Forelimb muscle (tissue), 1 donor: ENCODE results near the gene AKAP6. TPM values are rescaled to one million over a fixed set of nuclear protein-coding genes. Genes with fewer than 3 reads are reported as not detected.

Experiments used
- DNase-seq: peaks from one replicate; pipeline ENCODE4 v3.0.0-alpha.2; 2013; ENCODE audit warnings: low read depth
- polyA plus RNA-seq: library from polyadenylated mRNA; unstranded; fragments of 120-200 nt; gene quantifications from one replicate; pipeline ENCODE4 v1.2.1, GENCODE V29; 2013; ENCODE audit not compliant: insufficient read length

AKAP6 gene
- polyA plus RNA-seq, 1 donor: 64.6 TPM

DNA sequence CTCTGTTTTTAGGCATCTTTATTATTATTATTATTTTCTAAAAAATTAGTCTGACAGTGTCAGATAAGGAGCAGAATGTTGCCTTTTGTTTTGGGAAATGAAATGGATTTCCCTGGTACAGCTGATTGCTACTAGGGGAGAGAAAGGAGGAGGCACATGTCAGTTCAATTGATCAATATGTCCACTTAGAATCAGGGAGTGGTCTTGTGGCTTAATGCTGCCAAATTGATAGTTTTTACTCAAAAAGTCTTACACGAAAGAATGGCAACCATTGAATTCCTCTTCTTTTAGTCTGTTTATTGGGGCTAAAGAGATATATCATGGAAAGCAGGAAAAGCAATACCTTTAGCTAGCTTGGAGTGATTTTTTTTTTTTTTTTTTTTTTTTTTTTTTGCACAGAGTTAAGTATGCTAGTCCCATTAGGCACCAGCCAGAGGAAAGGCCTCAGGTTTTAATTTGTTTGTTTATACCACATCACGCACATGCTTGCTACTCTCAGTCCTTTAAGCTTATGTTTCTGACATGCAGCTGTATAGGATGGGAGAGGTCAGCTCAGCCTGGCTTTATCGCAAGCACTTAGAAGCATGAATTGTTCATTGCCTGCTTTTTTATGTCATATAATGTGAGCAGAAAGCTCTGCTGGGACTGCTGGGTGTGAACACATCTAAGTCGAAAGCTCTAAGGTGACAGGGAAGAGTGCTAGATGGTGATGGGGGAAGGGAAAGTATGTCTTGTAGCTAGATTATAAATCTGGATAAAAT lies 1.4 kb downstream of the AKAP6 start:
- DNase-seq: no peak

DNA sequence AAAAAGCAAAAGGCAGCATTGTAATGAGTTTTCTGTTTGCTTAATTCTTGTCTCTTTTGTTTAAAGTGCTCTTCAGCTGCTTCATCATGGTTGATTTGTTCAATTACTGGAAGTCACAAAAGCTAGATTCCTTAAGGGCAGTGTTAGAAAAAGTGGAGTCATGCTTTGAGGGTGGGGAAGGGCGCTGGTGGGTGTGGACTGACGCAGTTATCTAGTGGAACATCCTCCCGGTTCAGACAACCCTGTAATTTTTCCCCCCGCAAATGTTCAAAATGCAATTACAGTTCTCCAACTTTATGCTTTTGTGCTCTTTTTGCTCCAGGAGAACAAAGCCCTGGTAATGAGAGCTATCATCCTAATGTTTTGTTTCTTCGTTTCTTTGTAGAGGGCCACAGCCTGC lies 2.1 kb downstream of the AKAP6 start:
- DNase-seq: no peak

DNA sequence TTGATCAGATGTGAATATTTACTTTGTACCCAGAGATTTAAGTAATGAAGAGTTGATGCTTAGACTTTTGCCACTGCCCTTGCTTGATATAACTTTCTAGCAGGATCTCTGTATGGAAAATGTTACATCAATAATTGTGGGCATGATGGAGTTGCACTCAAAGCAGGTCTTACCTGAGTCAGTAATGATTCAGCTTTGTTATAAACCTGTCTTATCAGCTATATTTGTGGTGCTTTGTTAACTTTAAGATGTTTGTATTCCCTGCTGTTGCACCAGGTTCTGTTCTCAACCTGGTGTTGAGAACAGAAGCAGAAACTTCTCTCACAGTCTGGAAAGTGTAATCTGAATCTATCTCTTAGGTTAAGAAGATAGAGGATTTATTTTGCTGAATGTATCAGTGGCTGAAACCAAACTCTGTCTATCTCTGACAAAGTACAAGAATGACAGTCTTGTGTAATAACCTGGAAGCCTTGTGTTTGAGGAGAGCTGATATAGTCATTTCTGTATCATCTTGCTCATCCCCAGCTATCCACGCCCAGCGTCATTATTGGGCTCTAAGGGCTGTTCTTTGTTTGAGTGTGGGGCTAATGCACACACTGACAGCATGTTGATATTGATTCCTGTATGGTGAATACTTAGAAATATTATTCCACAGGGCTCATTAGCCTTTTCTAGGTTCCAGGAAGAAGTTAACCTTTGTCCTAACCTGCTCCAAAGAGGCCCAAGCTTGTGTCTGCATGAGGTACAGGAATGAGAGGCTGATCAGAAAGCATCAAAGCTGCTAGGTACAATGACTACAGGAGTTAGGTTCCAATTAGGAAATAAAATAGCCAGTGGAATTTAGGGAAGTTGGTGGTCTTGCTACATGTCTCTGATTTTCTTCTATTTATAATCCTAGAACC lies 3.6 kb downstream of the AKAP6 start:
- DNase-seq: no peak

DNA sequence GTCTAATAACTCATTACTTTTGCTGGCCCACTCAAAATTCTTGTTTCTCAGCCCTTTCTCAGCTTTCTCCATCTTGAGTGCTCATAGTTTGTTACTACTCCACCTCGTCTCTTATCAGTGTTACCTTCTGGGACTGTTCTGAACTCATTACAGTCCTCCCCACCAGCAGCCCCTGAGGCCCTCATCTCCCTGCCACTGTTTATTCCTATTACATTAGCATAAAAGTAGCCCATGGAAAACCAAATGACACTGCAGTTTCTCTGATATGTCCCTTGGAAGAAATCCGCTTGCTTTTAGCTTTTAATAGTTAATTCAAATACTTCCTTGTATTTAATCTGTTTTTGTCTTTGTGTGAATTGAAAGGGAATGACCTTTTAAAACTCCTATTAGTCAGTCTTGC lies 7.6 kb downstream of the AKAP6 start:
- DNase-seq: no peak

DNA sequence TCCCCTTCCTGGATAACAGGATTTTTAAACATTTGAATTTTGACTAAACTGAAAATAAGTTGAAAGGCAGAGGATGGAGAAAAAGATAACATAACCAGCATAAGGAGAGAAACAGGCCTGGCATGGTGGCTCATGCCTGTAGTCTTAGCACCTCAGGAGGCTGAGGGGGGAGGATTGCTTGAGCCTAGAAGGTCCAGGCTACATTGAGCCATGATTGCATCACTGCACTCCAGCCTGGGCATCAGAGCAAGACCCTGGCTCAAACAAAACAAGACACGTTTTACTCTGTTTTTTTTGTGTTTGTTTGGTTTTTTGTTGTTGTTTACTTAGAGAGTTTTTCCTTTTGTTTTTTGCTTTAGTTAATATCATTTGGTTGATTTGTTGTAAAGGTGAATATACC lies 8.7 kb downstream of the AKAP6 start:
- no peak for DNase-seq

DNA sequence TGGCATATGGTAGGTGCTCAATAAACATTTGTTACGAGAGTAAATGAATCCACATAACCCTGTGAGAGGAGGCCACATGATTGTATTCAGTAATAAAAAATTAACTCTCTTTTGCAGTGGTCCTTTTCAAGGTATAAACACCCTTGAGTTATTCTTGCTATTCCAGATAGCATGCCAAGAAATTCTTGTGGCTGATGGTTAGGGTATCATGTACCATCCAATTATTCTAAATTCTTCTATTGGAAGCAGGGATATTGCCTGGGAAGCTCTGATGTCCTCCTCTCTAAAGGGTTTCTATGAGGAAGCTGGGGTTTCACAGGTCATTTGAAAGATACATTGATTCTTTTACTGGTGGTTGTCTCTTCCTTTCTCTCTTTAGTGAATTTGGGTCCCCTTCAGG lies 10.1 kb downstream of the AKAP6 start:
- no peak for DNase-seq

DNA sequence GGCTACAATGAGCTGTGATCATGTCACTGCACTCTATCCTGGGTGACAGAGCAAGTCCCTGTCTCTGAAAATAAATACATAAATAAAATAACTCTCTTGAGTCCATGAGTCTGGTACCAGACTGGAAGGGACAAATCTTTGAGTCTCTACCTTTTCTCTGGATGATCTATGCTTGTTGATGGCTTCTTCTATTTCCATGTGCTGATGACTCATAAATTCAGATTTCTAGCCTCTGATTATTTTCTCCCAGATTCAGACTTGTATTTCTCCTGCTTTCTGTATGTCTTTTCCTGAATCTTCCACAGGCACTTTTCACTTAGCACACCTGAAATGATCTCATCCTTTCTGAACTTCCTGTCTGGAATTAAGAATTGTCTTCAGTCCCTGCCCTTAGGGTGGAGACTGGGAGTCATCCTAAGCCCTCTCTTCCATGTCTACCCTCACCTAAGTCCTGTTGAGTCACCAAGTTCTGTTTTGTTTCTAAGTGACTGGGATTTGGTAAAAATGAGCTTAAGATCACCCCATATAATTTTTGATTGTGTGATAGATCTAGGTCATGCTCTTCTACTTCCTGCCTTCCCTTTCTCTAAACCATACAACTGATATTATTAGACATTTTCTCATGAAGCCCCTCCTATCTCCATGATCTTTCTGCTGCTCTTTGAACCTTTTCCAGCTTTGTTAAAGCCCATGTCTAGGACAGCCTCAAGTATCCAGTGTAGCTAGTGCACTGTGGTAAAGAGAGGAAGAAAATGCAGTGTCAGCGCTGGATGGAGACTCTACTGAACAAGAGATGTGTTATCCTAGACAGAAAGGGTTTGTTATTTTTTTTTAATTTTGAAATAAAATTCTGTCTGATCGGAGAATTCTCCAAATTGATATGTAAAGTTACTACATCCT lies 13.1 kb downstream of the AKAP6 start:
- no peak for DNase-seq

DNA sequence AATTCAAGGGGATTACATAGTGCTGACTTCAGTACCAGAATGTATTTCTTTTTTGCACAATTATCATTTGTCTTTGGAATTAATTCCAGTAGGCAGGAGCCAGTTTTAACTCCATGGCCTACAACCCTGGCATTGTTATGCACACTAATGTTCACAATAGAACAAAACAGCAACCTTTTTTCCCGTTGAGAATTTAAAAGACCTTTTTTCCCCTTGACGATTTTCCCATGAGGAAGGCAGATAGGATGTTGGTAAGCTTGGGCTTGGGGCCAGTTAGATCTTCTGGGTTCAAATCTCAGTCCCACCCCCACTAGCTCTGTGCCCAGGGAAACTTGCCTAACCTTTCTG lies 13.7 kb downstream of the AKAP6 start:
- no peak for DNase-seq

DNA sequence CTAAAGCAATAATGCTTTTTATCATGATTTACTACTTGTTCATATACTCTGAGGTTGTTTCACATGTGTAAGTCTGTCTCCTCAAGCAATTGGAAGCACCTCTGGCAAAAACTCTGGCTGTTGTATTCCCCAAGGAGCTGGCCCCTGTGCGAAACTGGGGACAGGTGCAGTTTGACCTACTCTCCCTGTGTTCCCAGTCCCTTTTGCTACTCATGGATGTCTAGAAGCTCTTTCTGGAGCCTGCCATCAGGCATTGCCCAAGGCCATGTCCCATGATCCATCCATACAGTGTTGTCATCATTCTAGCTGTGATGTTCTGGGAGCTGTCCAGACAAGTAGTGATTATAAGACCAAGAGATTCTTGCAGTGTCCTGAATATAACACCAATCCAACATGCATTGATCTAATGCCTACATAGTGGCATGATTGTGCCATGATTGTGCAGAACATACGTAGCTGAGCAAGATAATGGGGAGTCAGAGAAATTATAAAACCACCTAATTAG lies 14.9 kb downstream of the AKAP6 start:
- DNase-seq: no peak

DNA sequence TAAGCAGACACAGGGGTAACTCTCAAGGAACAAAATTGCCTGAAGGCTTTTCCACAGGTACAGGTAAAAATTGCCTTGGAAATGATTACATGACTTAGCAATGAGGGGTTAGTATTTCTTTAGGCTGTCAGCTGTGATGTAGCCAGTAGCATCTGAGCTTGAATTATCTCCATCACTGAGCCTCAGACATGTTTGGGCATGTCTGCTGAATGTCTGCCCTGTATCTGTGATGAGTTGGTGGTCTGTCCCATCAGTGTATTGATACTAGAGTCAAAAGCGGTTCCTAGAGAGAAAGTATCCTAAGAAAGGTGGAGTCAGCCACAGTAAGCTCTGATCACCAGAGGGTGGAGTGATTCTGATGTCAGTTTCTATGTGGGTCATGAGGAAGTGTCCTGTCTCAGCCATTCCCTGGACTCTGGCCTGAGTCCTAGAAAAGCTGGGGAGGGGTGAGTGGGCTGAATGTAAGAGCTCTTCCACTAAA lies 16.3 kb downstream of the AKAP6 start:
- no peak for DNase-seq

DNA sequence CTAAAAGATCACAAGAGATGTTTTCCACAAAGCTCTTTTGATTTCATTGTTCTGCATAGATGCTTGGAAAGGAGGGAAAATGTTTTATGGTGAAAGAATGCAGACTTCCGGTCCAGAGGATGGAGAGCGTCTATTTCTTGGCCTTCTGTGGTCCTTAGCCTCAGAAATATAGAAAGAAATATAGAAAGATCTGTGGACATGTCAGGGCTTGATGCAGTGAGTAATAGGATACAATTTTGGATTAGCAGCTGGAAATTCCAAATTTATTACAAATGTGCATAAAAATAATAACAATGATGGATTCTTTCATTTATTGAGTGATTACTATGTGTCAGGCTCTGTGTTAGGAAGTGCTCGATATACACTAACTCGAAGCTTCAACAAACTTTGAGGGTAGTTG lies 20.2 kb downstream of the AKAP6 start:
- no peak for DNase-seq

DNA sequence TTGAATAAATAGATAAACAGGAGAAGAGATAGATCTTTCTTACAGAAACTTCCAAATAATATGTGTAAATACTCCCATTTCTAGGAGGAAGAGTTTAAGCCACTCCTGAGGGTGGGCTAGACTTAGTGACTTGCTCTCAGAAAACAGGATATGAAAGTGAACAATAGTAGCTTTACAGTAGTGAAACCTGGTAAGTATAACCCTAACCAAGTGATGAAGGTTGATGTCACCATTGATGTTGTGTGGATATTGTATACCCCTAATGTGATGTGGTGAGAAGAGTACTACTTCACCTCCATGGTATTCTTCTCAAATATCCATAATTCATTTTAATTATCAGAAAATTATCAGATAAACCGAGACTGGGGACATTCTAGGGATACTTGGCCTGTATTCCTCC lies 20.9 kb downstream of the AKAP6 start:
- DNase-seq: no peak

DNA sequence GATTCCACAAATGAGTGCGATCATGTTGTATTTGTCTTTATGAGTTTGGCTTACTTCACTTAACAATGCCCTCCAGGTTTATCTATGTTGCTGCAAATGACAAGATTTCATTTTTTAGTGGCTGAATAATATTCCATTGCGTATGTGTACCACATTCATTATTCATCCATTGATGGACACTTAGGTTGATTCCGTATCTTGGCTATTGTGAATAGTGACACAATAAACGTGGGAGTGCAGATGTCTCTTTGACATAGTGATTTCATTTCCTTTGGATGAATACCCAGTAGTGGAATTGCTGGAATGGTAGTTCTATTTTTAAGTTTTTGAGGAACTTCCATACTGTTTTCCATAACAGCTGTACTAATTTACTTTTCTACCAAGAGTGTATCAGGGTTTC lies 23.5 kb downstream of the AKAP6 start:
- DNase-seq: no peak

DNA sequence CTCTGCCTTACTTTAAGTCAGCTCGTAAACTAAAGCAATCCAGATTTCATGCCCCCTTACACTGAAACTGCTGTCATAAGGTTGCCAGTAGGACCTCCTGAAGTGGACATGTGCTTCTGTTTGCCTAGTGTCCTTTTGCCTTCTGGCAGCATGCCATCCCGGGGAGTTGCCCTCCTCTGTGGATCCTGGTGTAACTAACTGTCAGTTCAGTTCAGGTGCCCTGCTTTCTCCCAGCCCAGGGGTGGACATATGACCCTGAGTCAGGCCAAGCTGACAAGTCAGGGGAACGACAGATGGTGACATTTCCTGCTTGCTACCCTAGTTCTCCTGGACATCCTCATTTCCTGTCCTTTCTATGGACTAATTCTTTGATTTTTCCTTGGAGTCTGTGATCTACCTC lies 25.6 kb downstream of the AKAP6 start:
- no peak for DNase-seq

DNA sequence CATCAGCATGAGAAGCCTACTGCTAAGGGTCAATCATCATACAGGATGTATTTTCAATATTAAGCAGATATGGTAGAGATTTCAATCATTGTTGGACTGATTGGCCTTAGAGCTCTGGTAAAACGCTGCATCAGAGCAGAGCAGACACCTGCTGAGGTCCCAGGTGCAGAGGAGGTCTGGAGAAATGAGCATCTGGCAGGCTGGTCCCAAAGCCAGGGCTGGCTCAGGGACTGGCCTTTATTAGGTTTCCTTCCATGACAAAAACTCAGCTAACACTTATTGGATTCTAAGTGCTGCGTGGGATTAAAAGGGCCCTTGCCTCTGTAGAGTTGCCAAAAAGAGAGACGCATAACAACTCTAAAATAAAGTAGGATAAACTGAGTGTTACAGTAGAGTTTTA lies 29.7 kb downstream of the AKAP6 start:
- no peak for DNase-seq

DNA sequence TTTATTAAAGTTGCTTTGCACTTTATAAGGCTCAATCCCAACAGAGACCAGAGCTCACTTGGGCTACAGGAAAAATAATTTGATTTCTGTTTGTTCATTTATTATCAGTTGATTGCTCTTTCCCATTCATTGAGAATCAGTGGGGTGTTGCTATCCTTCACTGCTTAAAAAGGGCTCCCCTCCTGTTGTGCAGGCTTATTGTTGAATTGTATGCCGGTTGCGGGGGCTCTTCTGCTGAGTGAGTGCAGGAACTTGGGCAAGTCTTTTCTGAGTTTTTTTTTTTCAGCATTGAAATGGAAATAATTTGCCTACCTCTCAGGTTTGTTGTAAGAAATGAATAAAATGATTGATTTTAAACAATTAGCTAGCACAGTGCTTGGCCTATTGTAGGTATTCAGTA lies 32.6 kb downstream of the AKAP6 start:
- DNase-seq: no peak

DNA sequence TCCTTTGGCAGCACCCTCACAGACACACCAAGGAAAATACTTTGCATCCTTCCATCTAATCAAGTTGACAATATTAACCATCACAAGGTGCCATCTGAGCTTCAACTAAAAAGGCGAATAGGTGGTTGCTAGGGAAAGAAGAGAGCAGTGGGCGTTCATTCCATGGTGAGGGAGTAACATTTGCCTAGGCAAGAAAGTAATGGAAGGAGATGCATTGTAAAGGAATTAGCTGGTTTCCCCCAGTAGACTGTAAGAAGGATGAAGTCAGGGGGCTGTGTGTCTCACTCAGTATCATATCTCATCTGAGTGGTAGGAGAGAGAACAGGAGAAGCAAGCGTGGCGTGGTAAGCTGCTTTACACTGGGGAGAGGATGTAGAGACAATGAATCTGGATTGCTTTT lies 34.7 kb downstream of the AKAP6 start:
- DNase-seq: no peak

DNA sequence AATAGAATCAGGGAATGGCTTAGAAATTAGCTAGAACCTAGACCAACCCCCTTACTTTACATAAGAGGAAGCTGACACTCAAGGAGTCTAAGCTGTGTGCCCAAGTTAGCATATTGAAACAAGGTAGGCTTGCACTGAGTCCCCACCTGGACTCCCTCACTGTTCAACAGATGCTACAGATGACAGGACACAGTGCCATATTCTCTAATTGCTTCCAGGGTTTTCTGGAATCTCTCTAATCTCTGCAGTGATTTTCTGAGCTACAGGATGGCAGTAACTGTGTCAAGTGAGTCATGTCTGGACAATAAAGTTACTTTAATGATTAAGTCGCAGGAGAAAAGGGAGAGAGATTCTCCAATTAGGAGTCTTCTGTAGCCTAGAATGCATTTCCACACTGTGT lies 35.8 kb downstream of the AKAP6 start:
- DNase-seq: no peak

DNA sequence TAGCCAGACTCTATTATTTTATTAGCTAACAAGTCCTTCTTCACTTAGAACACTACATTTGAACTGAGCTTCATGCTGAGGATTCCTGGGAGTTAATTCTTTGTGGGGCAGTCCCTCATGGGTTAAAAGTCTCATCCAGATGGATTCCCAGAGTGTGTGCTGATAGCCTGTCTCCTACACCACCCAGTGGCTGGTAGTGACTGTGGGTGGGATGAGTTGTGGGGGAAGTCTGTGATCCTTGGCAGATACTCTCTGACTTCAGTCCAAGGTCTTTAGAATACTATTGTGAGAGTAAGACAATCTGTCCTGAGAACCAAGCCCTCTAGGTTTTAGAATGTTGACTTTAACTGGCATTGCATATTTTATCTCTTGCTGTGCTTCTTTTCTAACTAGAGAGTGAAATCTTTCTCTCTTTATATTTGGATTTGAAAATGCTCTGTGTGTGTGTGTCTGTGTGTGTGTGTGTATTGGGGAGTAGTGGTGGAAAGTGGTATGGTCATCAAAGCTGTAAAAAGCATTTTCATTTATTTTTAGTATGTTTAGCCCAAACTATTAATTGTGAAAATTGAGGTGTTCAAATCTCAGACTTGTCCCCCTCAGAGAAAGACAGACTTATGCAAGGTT lies 37.3 kb downstream of the AKAP6 start:
- no peak for DNase-seq

DNA sequence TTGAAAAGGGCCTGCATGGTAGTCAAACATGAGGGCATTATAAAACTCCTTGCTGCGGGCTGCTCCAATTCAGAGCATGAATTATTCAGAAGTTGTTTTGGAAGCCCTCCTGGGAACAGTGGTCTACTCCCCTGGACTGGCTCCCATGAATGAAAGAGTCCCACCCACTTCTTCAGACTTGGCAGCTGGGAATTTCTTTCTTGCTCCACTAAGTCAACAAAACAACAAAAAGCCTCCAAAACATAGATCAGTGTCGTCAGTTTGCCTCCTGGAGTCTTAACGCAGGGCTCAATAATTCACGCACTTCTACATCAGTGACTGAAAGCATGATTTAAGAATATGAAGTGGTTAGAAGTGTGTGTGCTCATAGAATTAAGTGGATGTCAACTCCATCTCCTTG lies 37.9 kb downstream of the AKAP6 start:
- no peak for DNase-seq

DNA sequence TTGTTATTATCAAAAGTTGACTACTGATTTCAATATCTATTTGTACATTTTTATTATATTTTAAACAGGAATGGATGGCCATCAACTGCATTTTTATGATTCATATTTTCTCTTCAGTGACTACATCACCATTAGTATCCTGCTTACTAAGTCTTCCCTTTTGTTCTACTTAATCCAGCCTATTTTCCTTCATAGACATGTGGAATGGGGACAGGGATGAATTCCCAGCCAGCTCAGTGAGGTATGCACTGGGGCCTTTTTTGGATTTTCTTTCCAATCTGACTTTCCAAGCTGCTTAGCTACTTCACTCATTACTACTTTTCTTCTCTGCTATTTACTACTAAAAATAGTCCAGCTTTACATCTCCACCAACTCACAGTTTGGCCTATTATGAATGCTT lies 38.4 kb downstream of the AKAP6 start:
- no peak for DNase-seq
